Activated T-cell treated with anti-CD3 and anti-CD28 coated beads for 4 hours (primary cell): ENCODE results near the gene SDHAF3.

Experiments used
- DNase-seq: peaks from one replicate; pipeline ENCODE4 v3.0.0-alpha.2; 2020

The SDHAF3 gene

DNA sequence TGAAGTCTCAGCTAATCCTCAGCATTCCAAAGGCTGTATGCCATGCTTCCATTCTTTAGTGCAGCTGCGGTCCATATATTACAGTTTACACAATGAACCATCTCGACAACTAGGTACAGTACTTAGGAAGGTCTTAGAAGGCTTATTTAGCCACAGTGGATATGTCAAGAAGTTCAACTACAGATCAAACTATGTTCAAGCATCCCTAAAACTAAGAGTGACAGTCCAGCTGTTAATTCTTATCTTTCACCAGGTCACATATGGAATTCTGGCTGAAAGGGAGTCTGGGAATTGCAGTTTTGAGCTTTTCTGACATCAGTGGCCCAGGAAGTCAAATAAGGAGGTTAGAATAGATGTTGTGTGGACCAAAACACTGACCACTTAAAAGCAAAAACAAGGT, 106.8 kb downstream of the SDHAF3 start:
- DNase-seq: no peak

DNA sequence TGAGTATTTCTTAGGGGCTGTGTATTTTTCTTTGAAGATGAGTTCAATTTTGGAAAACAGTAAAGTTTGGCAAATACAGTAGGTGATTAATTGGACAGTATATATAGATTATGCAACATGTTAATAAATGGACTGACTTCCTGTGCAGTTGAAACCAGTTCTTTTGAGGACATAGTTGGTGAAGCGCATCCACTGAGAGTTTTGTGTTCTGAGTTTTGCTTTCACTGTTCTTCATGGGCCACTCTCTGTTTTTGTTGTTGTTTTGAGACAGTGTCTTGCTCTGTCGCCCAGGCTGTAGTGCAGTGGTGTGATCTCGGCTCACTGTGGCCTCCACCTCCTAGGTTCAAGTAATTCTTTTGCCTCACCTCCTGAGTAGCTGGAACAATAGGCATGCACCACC, 109.0 kb downstream of the SDHAF3 start:
- no peak for DNase-seq
